ENCODE results near the gene PGS1. TPM values are rescaled to one million over a fixed set of nuclear protein-coding genes. Genes with fewer than 3 reads are reported as not detected.

PGS1 gene
- total RNA-seq, 1 donor from 2014 or later: 22.1 TPM

GRCh38 chr17:78399028-78399692 is 20.7 kb downstream of the PGS1 start:
- no peak for DNase-seq (ENCODE audit: low spot score)
- intact Hi-C loops (cut with DNase I): no loop called here

- DNase-seq (ENCODE audit: low spot score): no peak
Observed at GRCh38 chr17:78399693-78400144, 21.3 kb downstream of the PGS1 start.

GRCh38 chr17:78400581-78401240 is 22.3 kb downstream of the PGS1 start:
- intact Hi-C loops (cut with DNase I): no loop called here
- no peak for DNase-seq (ENCODE audit: low spot score)

More at GRCh38 chr17:78399693-78400144, 21.3 kb downstream of the PGS1 start:
- intact Hi-C loops (cut with DNase I): no loop called here

- DNase-seq (ENCODE audit: low spot score): no peak
- intact Hi-C loops (cut with DNase I): no loop called here
Observed at GRCh38 chr17:78401246-78401645, 22.8 kb downstream of the PGS1 start.

- intact Hi-C loops (cut with DNase I): no loop called here
- DNase-seq (ENCODE audit: low spot score): no peak
Observed at GRCh38 chr17:78401891-78402290, 23.4 kb downstream of the PGS1 start.

- no peak for DNase-seq (ENCODE audit: low spot score)
- intact Hi-C loops (cut with DNase I): no loop called here
Observed at GRCh38 chr17:78403822-78404221, 25.4 kb downstream of the PGS1 start.

GRCh38 chr17:78406396-78406795 is 27.9 kb downstream of the PGS1 start:
- intact Hi-C loops (cut with DNase I): no loop called here

GRCh38 chr17:78406920-78407319 is 28.5 kb downstream of the PGS1 start:
- intact Hi-C loops (cut with DNase I): no loop called here
- DNase-seq (ENCODE audit: low spot score): no peak

More at GRCh38 chr17:78406396-78406795, 27.9 kb downstream of the PGS1 start:
- no peak for DNase-seq (ENCODE audit: low spot score)

GRCh38 chr17:78407387-78408000 is 29.0 kb downstream of the PGS1 start:
- intact Hi-C loops (cut with DNase I): no loop called here
- no peak for DNase-seq (ENCODE audit: low spot score)

- DNase-seq (ENCODE audit: low spot score): no peak
- intact Hi-C loops (cut with DNase I): no loop called here
Observed at GRCh38 chr17:78408476-78409050, 30.1 kb downstream of the PGS1 start.

- DNase-seq (ENCODE audit: low spot score): no peak
- intact Hi-C loops (cut with DNase I): no loop called here
Observed at GRCh38 chr17:78409191-78409928, 30.9 kb downstream of the PGS1 start.

- intact Hi-C loops (cut with DNase I): no loop called here
- no peak for DNase-seq (ENCODE audit: low spot score)
Observed at GRCh38 chr17:78411241-78411857, 32.9 kb downstream of the PGS1 start.

GRCh38 chr17:78412403-78412802 is 34.0 kb downstream of the PGS1 start:
- intact Hi-C loops (cut with DNase I): no loop called here
- DNase-seq (ENCODE audit: low spot score): no peak

GRCh38 chr17:78414178-78415162 is 36.0 kb downstream of the PGS1 start:
- intact Hi-C loops (cut with DNase I): loop anchor here (2.0 kb wide), 1 partner anchor 26 kb away; no protein-coding TSS in a partner anchor
- peak; percentile 86 for DNase-seq (ENCODE audit: low spot score)

GRCh38 chr17:78415821-78416711 is 37.6 kb downstream of the PGS1 start:
- no peak for DNase-seq (ENCODE audit: low spot score)
- intact Hi-C loops (cut with DNase I): loop anchor here (2.0 kb wide), 1 partner anchor 27 kb away; no protein-coding TSS in a partner anchor

- peak; percentile 86 for DNase-seq (ENCODE audit: low spot score)
- intact Hi-C loops (cut with DNase I): no loop called here
Observed at GRCh38 chr17:78416791-78417530, 38.5 kb downstream of the PGS1 start.

Data from cardiac septum (tissue), 1 donor.